Astrocyte (in vitro differentiated cells and primary cell): ENCODE results near the gene LCN2. TPM values are rescaled to one million over a fixed set of nuclear protein-coding genes. Genes with fewer than 3 reads are reported as not detected.
A peak's percentile ranks its signal among the peaks of the same experiment; 100 is the strongest.

Experiments
- DNase-seq: peaks from one replicate; pipeline ENCODE4 v3.0.0-alpha.2; 2010; ENCODE audit warnings: low read depth
- FAIRE-seq: peaks from 2 replicates; lab custom pipeline; 2011; peaks lifted over from hg19 to GRCh38; lab: Jason Lieb, UNC
- H2AFZ ChIP-seq: 2 replicates; pipeline ENCODE4 v1.6.0; 2012; ENCODE audit warnings: low read depth, low read length, inconsistent platforms
- H3K27ac ChIP-seq: 2 replicates; pipeline ENCODE4 v1.5.1; 2011; ENCODE audit warnings: low read depth, low read length, inconsistent platforms
- H3K27me3 ChIP-seq: 2 replicates; pipeline ENCODE4 v1.6.0; 2011; ENCODE audit warnings: low read length, inconsistent platforms; ENCODE audit not compliant: insufficient read depth
- H3K36me3 ChIP-seq: 2 replicates; pipeline ENCODE4 v1.5.1; 2011; ENCODE audit warnings: low read length, inconsistent platforms; ENCODE audit not compliant: insufficient read depth
- H3K4me1 ChIP-seq: 2 replicates; pipeline ENCODE4 v1.5.1; 2011; ENCODE audit warnings: low read length, inconsistent platforms; ENCODE audit not compliant: insufficient read depth
- H3K4me2 ChIP-seq: 2 replicates; pipeline ENCODE4 v1.6.0; 2012; ENCODE audit warnings: low read length, inconsistent platforms
- H3K4me3 ChIP-seq: 2 replicates; pipeline ENCODE4 v1.5.1; 2011; ENCODE audit warnings: low read depth, mild to moderate bottlenecking, low read length, inconsistent platforms; ENCODE audit not compliant: insufficient read depth
- H3K79me2 ChIP-seq: 2 replicates; pipeline ENCODE4 v1.6.0; 2012; ENCODE audit warnings: mild to moderate bottlenecking, low read length, inconsistent platforms; ENCODE audit not compliant: insufficient read depth
- H3K9ac ChIP-seq: 2 replicates; pipeline ENCODE4 v1.6.0; 2012; ENCODE audit warnings: mild to moderate bottlenecking, low read length, inconsistent platforms
- H3K9me3 ChIP-seq: 2 replicates; pipeline ENCODE4 v1.5.1; 2012; ENCODE audit warnings: low read depth, mild to moderate bottlenecking, low read length, inconsistent platforms; ENCODE audit not compliant: insufficient read depth
- H4K20me1 ChIP-seq: 2 replicates; pipeline ENCODE4 v1.6.0; 2012; ENCODE audit warnings: low read length, inconsistent platforms; ENCODE audit not compliant: insufficient read depth
- H3K27ac Mint-ChIP-seq: one replicate; pipeline ENCODE4 v1.8.0; 2021; ENCODE audit warnings: mild to moderate bottlenecking, mixed read lengths; ENCODE audit not compliant: unreplicated experiment
- H3K27me3 Mint-ChIP-seq: one replicate; pipeline ENCODE4 v1.8.0; 2021; ENCODE audit warnings: low read depth, mixed read lengths; ENCODE audit not compliant: unreplicated experiment
- H3K36me3 Mint-ChIP-seq: one replicate; pipeline ENCODE4 v1.8.0; 2021; ENCODE audit warnings: low read depth, mixed read lengths; ENCODE audit not compliant: unreplicated experiment
- H3K4me1 Mint-ChIP-seq: one replicate; pipeline ENCODE4 v1.8.0; 2021; ENCODE audit warnings: low read depth, mixed read lengths; ENCODE audit not compliant: unreplicated experiment
- H3K4me3 Mint-ChIP-seq: one replicate; pipeline ENCODE4 v1.8.0; 2021; ENCODE audit warnings: mild to moderate bottlenecking, moderate library complexity, mixed read lengths; ENCODE audit not compliant: unreplicated experiment
- H3K9me3 Mint-ChIP-seq: one replicate; pipeline ENCODE4 v1.8.0; 2021; ENCODE audit warnings: mild to moderate bottlenecking, mixed read lengths; ENCODE audit not compliant: unreplicated experiment
- EZH2 ChIP-seq: IDR thresholded peaks from 2 replicates; pipeline ENCODE4 v1.6.1; 2012; ENCODE audit warnings: mild to moderate bottlenecking, low read length, inconsistent platforms; ENCODE audit not compliant: insufficient read depth
- total RNA-seq: library from RNA; stranded (reverse); gene quantifications from 2 replicates; pipeline ENCODE4 v1.2.1, GENCODE V29; 2021
- TF ChIP-seq, protein P1 (sequence below): IDR thresholded peaks from 2 replicates; pipeline ENCODE4 v1.5.1; 2011; ENCODE audit warnings: low read depth, mild to moderate bottlenecking, inconsistent platforms, low read length, moderate library complexity; ENCODE audit not compliant: insufficient read depth

LCN2 gene
- total RNA-seq, 1 donor from 2014 or later: not detected

DNA sequence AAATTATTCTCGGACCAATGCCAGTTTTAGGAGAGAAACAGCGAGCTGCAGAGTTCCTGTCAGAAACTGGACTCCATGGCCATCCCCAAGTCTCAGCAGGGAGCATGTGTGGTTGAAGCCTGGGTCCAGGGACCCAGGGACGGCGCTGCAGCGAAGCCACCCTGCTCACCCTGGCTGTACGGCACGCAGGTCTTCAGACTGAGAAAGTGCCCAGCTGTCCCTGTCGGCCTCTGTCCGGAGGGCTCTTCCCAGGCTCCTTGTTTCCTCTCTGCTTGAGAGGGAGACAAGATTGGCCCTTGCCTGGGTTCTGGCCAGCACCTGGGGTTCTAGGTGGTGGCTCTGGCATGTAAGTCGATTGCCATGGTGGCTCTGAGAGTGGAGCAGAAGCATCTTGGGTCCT lies 48.7 kb upstream of the LCN2 start:
- no peak for DNase-seq
- H3K36me3 ChIP-seq: peaks cover 7% of the 10 kb centered on the region
- H3K27ac ChIP-seq: peak overlapping the region; percentile 99
- no peak for FAIRE-seq
- H4K20me1 ChIP-seq: peaks cover 35% of the 10 kb centered on the region
- peak overlapping the region; percentile 90 for H3K4me3 Mint-ChIP-seq
- H3K4me2 ChIP-seq: peak overlapping the region; percentile 92
- H3K27ac Mint-ChIP-seq: peak overlapping the region; percentile 100
- no peaks in the 10 kb centered on the region for H3K27me3 Mint-ChIP-seq
- H2AFZ ChIP-seq: no peak overlapping the region
- TF ChIP-seq, protein P1, sequence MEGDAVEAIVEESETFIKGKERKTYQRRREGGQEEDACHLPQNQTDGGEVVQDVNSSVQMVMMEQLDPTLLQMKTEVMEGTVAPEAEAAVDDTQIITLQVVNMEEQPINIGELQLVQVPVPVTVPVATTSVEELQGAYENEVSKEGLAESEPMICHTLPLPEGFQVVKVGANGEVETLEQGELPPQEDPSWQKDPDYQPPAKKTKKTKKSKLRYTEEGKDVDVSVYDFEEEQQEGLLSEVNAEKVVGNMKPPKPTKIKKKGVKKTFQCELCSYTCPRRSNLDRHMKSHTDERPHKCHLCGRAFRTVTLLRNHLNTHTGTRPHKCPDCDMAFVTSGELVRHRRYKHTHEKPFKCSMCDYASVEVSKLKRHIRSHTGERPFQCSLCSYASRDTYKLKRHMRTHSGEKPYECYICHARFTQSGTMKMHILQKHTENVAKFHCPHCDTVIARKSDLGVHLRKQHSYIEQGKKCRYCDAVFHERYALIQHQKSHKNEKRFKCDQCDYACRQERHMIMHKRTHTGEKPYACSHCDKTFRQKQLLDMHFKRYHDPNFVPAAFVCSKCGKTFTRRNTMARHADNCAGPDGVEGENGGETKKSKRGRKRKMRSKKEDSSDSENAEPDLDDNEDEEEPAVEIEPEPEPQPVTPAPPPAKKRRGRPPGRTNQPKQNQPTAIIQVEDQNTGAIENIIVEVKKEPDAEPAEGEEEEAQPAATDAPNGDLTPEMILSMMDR: no peak
- TF ChIP-seq EZH2: no peak
- H3K4me1 ChIP-seq: peaks cover 42% of the 10 kb centered on the region
- H3K79me2 ChIP-seq: peaks cover 62% of the 10 kb centered on the region
- H3K36me3 Mint-ChIP-seq: peaks cover 14% of the 10 kb centered on the region
- no peaks in the 10 kb centered on the region for H3K9me3 ChIP-seq
- no peaks in the 10 kb centered on the region for H3K27me3 ChIP-seq
- H3K9ac ChIP-seq: peak overlapping the region; percentile 94
- no peaks in the 10 kb centered on the region for H3K9me3 Mint-ChIP-seq
- peak overlapping the region; percentile 66 for H3K4me3 ChIP-seq
- peaks cover 34% of the 10 kb centered on the region for H3K4me1 Mint-ChIP-seq

DNA sequence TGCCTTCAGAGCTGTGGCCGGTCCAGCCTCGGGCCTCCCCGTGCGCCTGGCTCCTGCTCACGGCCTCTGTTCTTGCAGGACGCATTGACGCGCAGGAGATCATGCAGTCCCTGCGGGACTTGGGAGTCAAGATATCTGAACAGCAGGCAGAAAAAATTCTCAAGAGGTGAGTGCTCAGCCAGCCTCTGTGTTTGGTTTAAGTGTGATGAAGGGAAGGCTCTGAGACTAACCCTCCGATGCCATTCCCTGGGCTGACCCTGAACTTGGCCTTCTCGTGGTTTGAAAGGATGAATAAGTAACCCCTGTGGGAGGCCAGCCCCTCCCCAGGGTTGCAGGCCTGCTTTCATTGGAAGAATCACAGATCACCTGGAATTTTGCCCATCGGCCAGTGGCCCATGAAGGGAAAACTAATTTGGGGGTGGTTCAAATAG lies 48.0 kb upstream of the LCN2 start:
- peaks cover 42% of the 10 kb centered on the region for H3K4me1 ChIP-seq
- H3K36me3 Mint-ChIP-seq: peaks cover 14% of the 10 kb centered on the region
- H3K9ac ChIP-seq: peak overlapping the region; percentile 94
- peaks cover 12% of the 10 kb centered on the region for H3K36me3 ChIP-seq
- peaks cover 56% of the 10 kb centered on the region for H3K79me2 ChIP-seq
- no peak overlapping the region for H2AFZ ChIP-seq
- no peak overlapping the region for H3K4me2 ChIP-seq
- no peaks in the 10 kb centered on the region for H3K9me3 Mint-ChIP-seq
- FAIRE-seq (no peak), DNase-seq (no peak)
- no peak overlapping the region for H3K27ac Mint-ChIP-seq
- TF ChIP-seq, protein P1: no peak
- no peak for TF ChIP-seq EZH2
- H3K4me3 ChIP-seq: no peak overlapping the region
- no peaks in the 10 kb centered on the region for H3K9me3 ChIP-seq
- H4K20me1 ChIP-seq: peaks cover 39% of the 10 kb centered on the region
- H3K27me3 ChIP-seq: no peaks in the 10 kb centered on the region
- H3K4me3 Mint-ChIP-seq: peak overlapping the region; percentile 73
- H3K27ac ChIP-seq: no peak overlapping the region
- H3K4me1 Mint-ChIP-seq: peaks cover 34% of the 10 kb centered on the region
- no peaks in the 10 kb centered on the region for H3K27me3 Mint-ChIP-seq

DNA sequence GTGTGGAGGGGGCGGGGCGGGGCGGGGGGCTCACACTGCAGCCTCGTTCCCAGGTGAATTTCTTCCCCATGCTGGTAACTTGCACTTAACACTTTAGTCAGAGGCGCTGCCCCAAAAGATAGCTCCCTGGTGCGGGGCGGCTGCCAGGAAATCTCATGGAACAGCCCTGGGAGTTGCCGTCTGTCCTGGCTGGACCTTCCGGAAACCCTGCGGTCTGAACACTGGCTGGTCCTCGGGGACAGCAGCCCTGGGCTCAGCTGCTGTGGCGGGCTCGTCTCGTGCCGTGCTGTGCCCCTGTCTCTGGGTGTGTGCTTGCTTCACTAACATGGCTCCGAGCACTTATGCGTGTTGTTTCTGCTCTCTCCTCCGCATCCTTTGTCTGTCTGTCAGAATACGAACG lies 47.6 kb upstream of the LCN2 start:
- H4K20me1 ChIP-seq: peaks cover 41% of the 10 kb centered on the region
- Mint-ChIP-seq H3K27me3 (no peaks in the 10 kb centered on the region), H3K36me3 (peaks cover 17% of the 10 kb centered on the region), H3K9me3 (no peaks in the 10 kb centered on the region), H3K27ac (no peak overlapping the region), H3K4me1 (peaks cover 34% of the 10 kb centered on the region), H3K4me3 (no peak overlapping the region)
- H3K9ac ChIP-seq: no peak overlapping the region
- H3K27ac ChIP-seq: no peak overlapping the region
- H3K27me3 ChIP-seq: no peaks in the 10 kb centered on the region
- peaks cover 42% of the 10 kb centered on the region for H3K4me1 ChIP-seq
- no peak overlapping the region for H3K4me3 ChIP-seq
- no peaks in the 10 kb centered on the region for H3K9me3 ChIP-seq
- TF ChIP-seq EZH2: no peak
- TF ChIP-seq, protein P1: no peak
- H3K36me3 ChIP-seq: peaks cover 12% of the 10 kb centered on the region
- no peak for FAIRE-seq
- no peak for DNase-seq
- no peak overlapping the region for H3K4me2 ChIP-seq
- H3K79me2 ChIP-seq: peaks cover 52% of the 10 kb centered on the region
- no peak overlapping the region for H2AFZ ChIP-seq
